Caco-2 (cell line): ENCODE measurements around the gene MAGI1. TPM values are rescaled to one million over a fixed set of nuclear protein-coding genes. Genes with fewer than 3 reads are reported as not detected.

Source experiments
- BruUV-seq: library from RNA; stranded (reverse); fragments of 400-500 nt; replicated peaks from 2 replicates; lab custom pipeline; 2021; lab: Mats Ljungman, UMichigan
- CTCF ChIA-PET: fragments of 300-600 bp; sonication (Branson Sonifier 250); formaldehyde crosslinking; loops from one replicate; lab custom pipeline; 2022; ENCODE audit warnings: antibody characterized with exemption; lab: Charles Lee
- POLR2A ChIA-PET: fragments of 300-600 bp; sonication (Branson Sonifier 250); formaldehyde crosslinking; loops from one replicate; lab custom pipeline; 2022; ENCODE audit warnings: antibody characterized with exemption; lab: Charles Lee
- DNase-seq, 2 experiments: peaks; one replicate each; pipeline versions ENCODE4 v3.0.0 to v3.0.0-alpha.2; 2020 to 2022
- H3K27me3 ChIP-seq: replicated peaks from 2 replicates; pipeline ENCODE4 v1.6.0; 2011; ENCODE audit warnings: low read length; ENCODE audit not compliant: control insufficient read depth, insufficient read depth
- H3K36me3 ChIP-seq: 2 replicates; pipeline ENCODE4 v1.5.1; 2011; ENCODE audit warnings: low read length; ENCODE audit not compliant: control insufficient read depth, insufficient read depth
- H3K4me1 ChIP-seq: fragments of 250-450 bp; sonication (Bioruptor Pico); 2 replicates; pipeline ENCODE4 v1.5.1; 2020; ENCODE audit warnings: mild to moderate bottlenecking
- H3K4me3 ChIP-seq: 2 replicates; pipeline ENCODE4 v1.5.1; 2011; ENCODE audit warnings: low read depth, mild to moderate bottlenecking, control low read depth, low read length
- H3K9me3 ChIP-seq: fragments of 250-450 bp; sonication (Bioruptor Pico); 2 replicates; pipeline ENCODE4 v1.5.1; 2020; ENCODE audit warnings: mild to moderate bottlenecking, moderate library complexity
- H3K27ac Mint-ChIP-seq: one replicate; pipeline ENCODE4 v1.8.0; 2022; ENCODE audit warnings: mixed read lengths; ENCODE audit not compliant: unreplicated experiment
- H3K27me3 Mint-ChIP-seq: one replicate; pipeline ENCODE4 v1.8.0; 2022; ENCODE audit warnings: mixed read lengths; ENCODE audit not compliant: insufficient read depth, unreplicated experiment
- H3K36me3 Mint-ChIP-seq: one replicate; pipeline ENCODE4 v1.8.0; 2022; ENCODE audit warnings: mild to moderate bottlenecking, mixed read lengths; ENCODE audit not compliant: insufficient read depth, unreplicated experiment
- H3K4me1 Mint-ChIP-seq: one replicate; pipeline ENCODE4 v1.8.0; 2022; ENCODE audit warnings: low read depth, mixed read lengths; ENCODE audit not compliant: unreplicated experiment
- H3K4me3 Mint-ChIP-seq: one replicate; pipeline ENCODE4 v1.8.0; 2022; ENCODE audit warnings: mild to moderate bottlenecking, moderate library complexity, mixed read lengths; ENCODE audit not compliant: unreplicated experiment
- H3K9me3 Mint-ChIP-seq: one replicate; pipeline ENCODE4 v1.8.0; 2022; ENCODE audit warnings: mixed read lengths; ENCODE audit not compliant: unreplicated experiment
- intact Hi-C: fragments of 100-400 bp; cut with micrococcal nuclease; formaldehyde crosslinking; loops from one replicate; pipeline ENCODE4 v1.10.0; 2022; ENCODE audit not compliant: unreplicated experiment
- total RNA-seq: library from RNA; stranded (reverse); gene quantifications from 2 replicates; pipeline ENCODE4 v1.2.3, GENCODE V29; 2022
- TF ChIP-seq, protein P1 (sequence below), 2 experiments: fragments of 200-600 bp in 1 of 2; IDR thresholded peaks; 1 replicate in 1 of 2; 2 replicates in 1 of 2; pipeline versions ENCODE4 v1.5.1 to v1.8.0; 2011 to 2022; ENCODE audit warnings: antibody characterized with exemption in 1 of 2, control low read depth in 1 of 2, inconsistent platforms in 1 of 2, low read depth in 1 of 2, low read length in 1 of 2, mild to moderate bottlenecking in 1 of 2, moderate library complexity in 1 of 2; ENCODE audit not compliant: insufficient read depth in 1 of 2, severe bottlenecking in 1 of 2, unreplicated experiment in 1 of 2

The MAGI1 gene
- total RNA-seq, 1 experiment from 2014 or later = 64.9 TPM

DNA sequence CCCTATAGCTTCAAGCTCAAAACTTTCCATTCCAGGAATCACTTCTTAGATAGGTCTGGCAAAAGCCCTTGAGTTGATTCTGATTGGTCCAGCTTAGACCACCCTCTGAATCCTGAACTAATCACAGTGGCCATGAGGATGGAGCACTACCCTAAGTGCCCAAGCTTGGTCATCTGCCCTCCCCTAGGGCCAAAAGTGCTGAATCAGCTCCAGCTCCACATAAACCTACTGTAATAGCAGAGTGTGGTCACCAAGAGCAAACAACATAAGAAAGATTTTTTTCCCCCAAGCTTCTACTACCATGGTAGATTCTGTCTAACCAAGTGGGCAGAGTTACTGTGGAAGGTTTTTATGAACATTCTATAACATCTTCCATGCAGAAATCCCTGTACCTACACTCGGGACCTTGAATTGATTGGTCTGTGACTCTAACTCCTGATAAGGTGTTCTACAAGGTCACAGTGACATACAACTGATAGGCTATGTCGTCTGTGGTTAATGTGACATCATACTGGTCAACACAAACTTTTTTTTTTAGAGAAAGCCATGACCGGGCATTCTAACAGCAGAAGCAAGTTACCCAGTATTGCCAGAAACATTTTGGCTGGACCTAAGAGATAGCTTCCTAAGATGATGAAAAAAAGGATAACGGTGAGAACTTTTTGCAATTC is 320.9 kb downstream of the MAGI1 start:
- no peaks in the 10 kb centered on the region for H3K4me1 ChIP-seq
- CTCF ChIA-PET = no interaction called here
- H3K36me3 Mint-ChIP-seq = peaks cover 5% of the 10 kb centered on the region
- no peaks in the 10 kb centered on the region for H3K36me3 ChIP-seq
- H3K4me3 ChIP-seq = no peak overlapping the region
- DNase-seq = no peak
- H3K4me1 Mint-ChIP-seq = peaks cover 6% of the 10 kb centered on the region
- H3K4me3 Mint-ChIP-seq = no peak overlapping the region
- no peaks in the 10 kb centered on the region for H3K9me3 Mint-ChIP-seq
- no peaks in the 10 kb centered on the region for H3K27me3 Mint-ChIP-seq
- intact Hi-C loops = no loop called here
- H3K27me3 ChIP-seq = no peaks in the 10 kb centered on the region
- POLR2A ChIA-PET = no interaction called here
- H3K9me3 ChIP-seq = no peaks in the 10 kb centered on the region
- BruUV-seq = no TSS peak
- TF ChIP-seq, protein P1, sequence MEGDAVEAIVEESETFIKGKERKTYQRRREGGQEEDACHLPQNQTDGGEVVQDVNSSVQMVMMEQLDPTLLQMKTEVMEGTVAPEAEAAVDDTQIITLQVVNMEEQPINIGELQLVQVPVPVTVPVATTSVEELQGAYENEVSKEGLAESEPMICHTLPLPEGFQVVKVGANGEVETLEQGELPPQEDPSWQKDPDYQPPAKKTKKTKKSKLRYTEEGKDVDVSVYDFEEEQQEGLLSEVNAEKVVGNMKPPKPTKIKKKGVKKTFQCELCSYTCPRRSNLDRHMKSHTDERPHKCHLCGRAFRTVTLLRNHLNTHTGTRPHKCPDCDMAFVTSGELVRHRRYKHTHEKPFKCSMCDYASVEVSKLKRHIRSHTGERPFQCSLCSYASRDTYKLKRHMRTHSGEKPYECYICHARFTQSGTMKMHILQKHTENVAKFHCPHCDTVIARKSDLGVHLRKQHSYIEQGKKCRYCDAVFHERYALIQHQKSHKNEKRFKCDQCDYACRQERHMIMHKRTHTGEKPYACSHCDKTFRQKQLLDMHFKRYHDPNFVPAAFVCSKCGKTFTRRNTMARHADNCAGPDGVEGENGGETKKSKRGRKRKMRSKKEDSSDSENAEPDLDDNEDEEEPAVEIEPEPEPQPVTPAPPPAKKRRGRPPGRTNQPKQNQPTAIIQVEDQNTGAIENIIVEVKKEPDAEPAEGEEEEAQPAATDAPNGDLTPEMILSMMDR (IDR thresholded peaks at IDR 0.05; ENCODE audit: insufficient read depth in 1 of 2, low read depth in 1 of 2, low read length in 1 of 2, severe bottlenecking in 1 of 2, unreplicated experiment in 1 of 2) = no peak
- no peak overlapping the region for H3K27ac Mint-ChIP-seq

DNA sequence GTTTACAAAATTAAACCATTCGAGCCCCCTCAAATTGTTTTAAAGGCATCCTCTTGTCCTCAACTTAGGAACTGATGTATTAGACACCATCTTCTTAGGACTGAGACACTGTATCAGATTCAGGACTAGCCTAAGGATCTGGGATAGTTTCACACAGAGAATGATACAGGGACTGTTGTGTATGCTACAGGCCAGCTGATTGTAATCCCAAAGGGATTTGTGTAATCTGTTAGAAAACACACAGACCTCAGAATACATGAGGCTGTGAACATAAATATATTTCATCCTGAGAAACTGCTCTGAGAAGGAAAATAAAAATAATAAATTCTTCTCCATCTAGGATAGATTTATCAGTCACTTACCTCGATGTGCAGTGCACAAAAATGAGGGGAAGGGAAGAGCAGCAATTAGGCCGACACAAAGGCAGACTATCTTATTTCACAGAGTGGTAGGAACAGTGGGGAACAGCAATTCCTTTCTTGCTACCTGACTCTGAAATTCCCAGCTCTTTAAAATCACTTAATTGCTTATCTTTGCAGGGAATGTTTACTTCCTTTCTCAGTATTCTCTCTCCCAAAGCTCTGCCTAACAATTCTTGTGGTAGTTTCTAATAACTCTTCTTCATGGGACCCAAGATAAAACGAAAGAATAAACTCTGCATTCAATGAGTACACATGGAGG is 322.5 kb downstream of the MAGI1 start:
- Mint-ChIP-seq H3K9me3 (no peaks in the 10 kb centered on the region), H3K27ac (no peak overlapping the region), H3K36me3 (peaks cover 13% of the 10 kb centered on the region), H3K27me3 (no peaks in the 10 kb centered on the region), H3K4me1 (peaks cover 6% of the 10 kb centered on the region), H3K4me3 (no peak overlapping the region)
- H3K27me3 ChIP-seq = no peaks in the 10 kb centered on the region
- TF ChIP-seq, protein P1 (IDR thresholded peaks at IDR 0.05; ENCODE audit: insufficient read depth in 1 of 2, low read depth in 1 of 2, low read length in 1 of 2, severe bottlenecking in 1 of 2, unreplicated experiment in 1 of 2) = no peak
- ChIA-PET CTCF (no interaction called here), POLR2A (no interaction called here)
- intact Hi-C loops = no loop called here
- no peak for DNase-seq
- H3K4me3 ChIP-seq = no peak overlapping the region
- no peaks in the 10 kb centered on the region for H3K4me1 ChIP-seq
- no peaks in the 10 kb centered on the region for H3K36me3 ChIP-seq
- BruUV-seq = no TSS peak
- no peaks in the 10 kb centered on the region for H3K9me3 ChIP-seq

DNA sequence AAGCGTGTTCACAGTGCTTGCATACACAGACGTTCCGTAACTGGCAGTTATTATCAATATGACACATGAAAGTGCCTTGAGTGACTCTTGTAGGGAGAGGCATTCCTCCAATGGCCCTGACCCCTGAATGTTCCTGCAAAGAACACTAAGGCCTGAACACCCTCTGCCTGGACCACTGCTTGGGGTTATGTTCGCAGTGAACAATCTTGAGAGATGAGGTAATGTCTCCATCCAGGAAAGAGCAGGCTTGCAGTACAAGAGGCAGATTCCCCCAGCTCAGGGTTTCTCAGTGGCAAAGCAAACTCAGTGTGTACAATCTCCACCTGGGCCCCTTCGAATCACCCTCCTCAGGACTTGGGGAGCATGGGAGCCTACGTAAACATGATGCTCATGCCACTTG is 324.6 kb downstream of the MAGI1 start:
- Mint-ChIP-seq H3K9me3 (no peaks in the 10 kb centered on the region), H3K27me3 (no peaks in the 10 kb centered on the region), H3K36me3 (peaks cover 13% of the 10 kb centered on the region), H3K4me3 (no peak overlapping the region), H3K27ac (no peak overlapping the region), H3K4me1 (peaks cover 6% of the 10 kb centered on the region)
- no peak overlapping the region for H3K4me3 ChIP-seq
- no peaks in the 10 kb centered on the region for H3K36me3 ChIP-seq
- no TSS peak for BruUV-seq
- TF ChIP-seq, protein P1 (IDR thresholded peaks at IDR 0.05; ENCODE audit: insufficient read depth in 1 of 2, low read depth in 1 of 2, low read length in 1 of 2, severe bottlenecking in 1 of 2, unreplicated experiment in 1 of 2) = no peak
- peak in 1 of 2 experiments; percentile 5 for DNase-seq
- H3K9me3 ChIP-seq = no peaks in the 10 kb centered on the region
- ChIA-PET CTCF (no interaction called here), POLR2A (no interaction called here)
- no peaks in the 10 kb centered on the region for H3K4me1 ChIP-seq
- intact Hi-C loops = no loop called here
- no peaks in the 10 kb centered on the region for H3K27me3 ChIP-seq
